ENCODE data around the gene TSPAN13.

TSPAN13 gene

GRCh38 chr7:16803125-16803524 is 49.6 kb downstream of the TSPAN13 start:
- Mint-ChIP-seq H3K27me3 (no peaks in the 10 kb centered on the region), H3K27ac (no peak overlapping the region), H3K4me1 (no peaks in the 10 kb centered on the region), H3K9me3 (no peaks in the 10 kb centered on the region), H3K4me3 (no peak overlapping the region), H3K36me3 (no peaks in the 10 kb centered on the region)
- CTCF ChIA-PET, result interaction anchor here (0.9 to 3.8 kb wide), 3 partner anchors 9 to 176 kb away, joined by 3 to 32 read pairs (median 4); no protein-coding TSS in a partner anchor
- no peak for DNase-seq

GRCh38 chr7:16803881-16804673 is 50.5 kb downstream of the TSPAN13 start:
- no peak for DNase-seq
- H3K4me3 Mint-ChIP-seq, result no peak overlapping the region
- H3K27me3 Mint-ChIP-seq, result no peaks in the 10 kb centered on the region
- no peak overlapping the region for H3K27ac Mint-ChIP-seq
- no peaks in the 10 kb centered on the region for H3K36me3 Mint-ChIP-seq
- CTCF ChIA-PET, result interaction anchor here (0.9 kb wide), 1 partner anchor 176 kb away, joined by 3 read pairs; no protein-coding TSS in a partner anchor
- H3K9me3 Mint-ChIP-seq, result no peaks in the 10 kb centered on the region
- no peaks in the 10 kb centered on the region for H3K4me1 Mint-ChIP-seq

- H3K4me1 Mint-ChIP-seq, result no peaks in the 10 kb centered on the region
Observed at GRCh38 chr7:16804674-16805439, 51.3 kb downstream of the TSPAN13 start, which contains the start of gene AGR2. TSS of gene AGR2 (minus strand) at chr7:16804999. CDS start at chr7:16801796, 3,203 bp downstream.

GRCh38 chr7:16805441-16805840 is 51.9 kb downstream of the TSPAN13 start:
- Mint-ChIP-seq H3K9me3 (no peaks in the 10 kb centered on the region), H3K27me3 (no peaks in the 10 kb centered on the region), H3K27ac (no peak overlapping the region), H3K36me3 (no peaks in the 10 kb centered on the region), H3K4me3 (no peak overlapping the region), H3K4me1 (no peaks in the 10 kb centered on the region)
- no peak for DNase-seq
- CTCF ChIA-PET, result no interaction called here

More at GRCh38 chr7:16804674-16805439, 51.3 kb downstream of the TSPAN13 start, which contains the start of gene AGR2:
- Mint-ChIP-seq H3K27me3 (no peaks in the 10 kb centered on the region), H3K9me3 (no peaks in the 10 kb centered on the region), H3K27ac (no peak within 1 kb of the TSS), H3K36me3 (no peaks in the 10 kb centered on the region), H3K4me3 (no peak within 1 kb of the TSS)
- CTCF ChIA-PET, result no interaction called here
- no peak for DNase-seq

GRCh38 chr7:16810112-16810511 is 56.6 kb downstream of the TSPAN13 start:
- Mint-ChIP-seq H3K27ac (no peak overlapping the region), H3K4me1 (no peaks in the 10 kb centered on the region), H3K9me3 (no peaks in the 10 kb centered on the region), H3K4me3 (no peak overlapping the region), H3K27me3 (no peaks in the 10 kb centered on the region), H3K36me3 (no peaks in the 10 kb centered on the region)
- no peak for DNase-seq
- CTCF ChIA-PET, result no interaction called here

- DNase-seq, result no peak
- CTCF ChIA-PET, result no interaction called here
- Mint-ChIP-seq H3K4me3 (no peak overlapping the region), H3K36me3 (no peaks in the 10 kb centered on the region), H3K27me3 (no peaks in the 10 kb centered on the region), H3K9me3 (no peaks in the 10 kb centered on the region), H3K4me1 (no peaks in the 10 kb centered on the region), H3K27ac (no peak overlapping the region)
Observed at GRCh38 chr7:16810573-16810972, 57.0 kb downstream of the TSPAN13 start.

- Mint-ChIP-seq H3K27ac (no peak overlapping the region), H3K27me3 (no peaks in the 10 kb centered on the region), H3K9me3 (no peaks in the 10 kb centered on the region), H3K4me1 (no peaks in the 10 kb centered on the region), H3K36me3 (no peaks in the 10 kb centered on the region), H3K4me3 (no peak overlapping the region)
- no peak for DNase-seq
- CTCF ChIA-PET, result no interaction called here
Observed at GRCh38 chr7:16811551-16811950, 58.0 kb downstream of the TSPAN13 start.

GRCh38 chr7:16812542-16813231 is 59.1 kb downstream of the TSPAN13 start:
- no peak for DNase-seq
- CTCF ChIA-PET, result no interaction called here
- no peaks in the 10 kb centered on the region for H3K9me3 Mint-ChIP-seq
- H3K4me1 Mint-ChIP-seq, result no peaks in the 10 kb centered on the region
- no peak overlapping the region for H3K4me3 Mint-ChIP-seq
- no peaks in the 10 kb centered on the region for H3K27me3 Mint-ChIP-seq
- no peak overlapping the region for H3K27ac Mint-ChIP-seq
- no peaks in the 10 kb centered on the region for H3K36me3 Mint-ChIP-seq

- no peaks in the 10 kb centered on the region for H3K4me1 Mint-ChIP-seq
- no peaks in the 10 kb centered on the region for H3K36me3 Mint-ChIP-seq
- CTCF ChIA-PET, result no interaction called here
- no peak for DNase-seq
- no peak overlapping the region for H3K27ac Mint-ChIP-seq
- H3K27me3 Mint-ChIP-seq, result no peaks in the 10 kb centered on the region
- H3K4me3 Mint-ChIP-seq, result no peak overlapping the region
- H3K9me3 Mint-ChIP-seq, result no peaks in the 10 kb centered on the region
Observed at GRCh38 chr7:16813232-16813616, 59.7 kb downstream of the TSPAN13 start.

GRCh38 chr7:16815001-16815400 is 61.4 kb downstream of the TSPAN13 start:
- no peaks in the 10 kb centered on the region for H3K4me1 Mint-ChIP-seq
- H3K27me3 Mint-ChIP-seq, result no peaks in the 10 kb centered on the region
- H3K36me3 Mint-ChIP-seq, result no peaks in the 10 kb centered on the region
- H3K9me3 Mint-ChIP-seq, result no peaks in the 10 kb centered on the region
- DNase-seq, result no peak
- CTCF ChIA-PET, result no interaction called here
- H3K27ac Mint-ChIP-seq, result no peak overlapping the region
- H3K4me3 Mint-ChIP-seq, result no peak overlapping the region

GRCh38 chr7:16816824-16817223 is 63.3 kb downstream of the TSPAN13 start:
- Mint-ChIP-seq H3K9me3 (no peaks in the 10 kb centered on the region), H3K27ac (no peak overlapping the region), H3K27me3 (no peaks in the 10 kb centered on the region), H3K4me1 (no peaks in the 10 kb centered on the region), H3K36me3 (no peaks in the 10 kb centered on the region), H3K4me3 (no peak overlapping the region)
- DNase-seq, result no peak
- CTCF ChIA-PET, result no interaction called here

- Mint-ChIP-seq H3K4me3 (no peak overlapping the region), H3K27me3 (no peaks in the 10 kb centered on the region), H3K27ac (no peak overlapping the region), H3K9me3 (no peaks in the 10 kb centered on the region), H3K4me1 (no peaks in the 10 kb centered on the region), H3K36me3 (no peaks in the 10 kb centered on the region)
- CTCF ChIA-PET, result no interaction called here
- no peak for DNase-seq
Observed at GRCh38 chr7:16817536-16817935, 64.0 kb downstream of the TSPAN13 start.

- CTCF ChIA-PET, result no interaction called here
- Mint-ChIP-seq H3K27ac (no peak overlapping the region), H3K27me3 (no peaks in the 10 kb centered on the region), H3K36me3 (no peaks in the 10 kb centered on the region), H3K9me3 (no peaks in the 10 kb centered on the region), H3K4me1 (no peaks in the 10 kb centered on the region), H3K4me3 (no peak overlapping the region)
- DNase-seq, result no peak
Observed at GRCh38 chr7:16818732-16819131, 65.2 kb downstream of the TSPAN13 start.

- Mint-ChIP-seq H3K27me3 (peaks cover 8% of the 10 kb centered on the region), H3K36me3 (no peaks in the 10 kb centered on the region), H3K4me3 (no peak overlapping the region), H3K27ac (no peak overlapping the region), H3K4me1 (no peaks in the 10 kb centered on the region), H3K9me3 (no peaks in the 10 kb centered on the region)
- DNase-seq, result no peak
- CTCF ChIA-PET, result no interaction called here
Observed at GRCh38 chr7:16822029-16822428, 68.5 kb downstream of the TSPAN13 start.

Measured in activated naive CD4-positive, alpha-beta T cell treated with anti-CD3 and anti-CD28 coated beads, Interleukin-2, amount 10 ng/mL, durations not matched to agents 7 days and 5 days (primary cell).